B cell (primary cell): Measurements from ENCODE around the gene DENND6A.
"Not testable (repeated sequence)": the region's sequence is repeated elsewhere in the genome, so short reads cannot be mapped to it uniquely, and the experiment has no call there.

Experiments used
- CTCF ChIP-seq: fragments of 200-600 bp; IDR thresholded peaks from one replicate; pipeline ENCODE4 v1.8.0; 2022; ENCODE audit warnings: antibody characterized with exemption, mild to moderate bottlenecking
- EZH2 ChIP-seq: IDR thresholded peaks from 2 replicates; pipeline ENCODE4 v1.6.1; 2012; ENCODE audit warnings: borderline replicate concordance, low read depth, mild to moderate bottlenecking, moderate library complexity, low read length; ENCODE audit not compliant: insufficient read depth, poor library complexity, severe bottlenecking

GRCh38 chr3:57611870-57612269 is 81.0 kb downstream of the DENND6A start:
- not testable (repeated sequence) for TF ChIP-seq EZH2, CTCF
